T-helper 2 cell (primary cell): Measurements from ENCODE around the gene SNAPC2.
"Not testable (repeated sequence)": the region's sequence is repeated elsewhere in the genome, so short reads cannot be mapped to it uniquely, and the experiment has no call there.

Source experiments
- DNase-seq, 5 experiments: peaks; one replicate each; pipeline versions ENCODE4 v3.0.0 to v3.0.0-alpha.2; 2012 to 2022

The SNAPC2 gene

GRCh38 chr19:7888145-7888825 is 31.9 kb upstream of the SNAPC2 start, which contains the start of gene LRRC8E:
Gene LRRC8E, plus strand, starts transcription at chr19:7888510. Its CDS starts 7,094 bp downstream, at chr19:7895604.
- no peak for DNase-seq

GRCh38 chr19:7888826-7889217 is 31.3 kb upstream of the SNAPC2 start:
- DNase-seq: no peak

GRCh38 chr19:7893362-7894101 is 26.6 kb upstream of the SNAPC2 start:
- not testable (repeated sequence) for DNase-seq

GRCh38 chr19:7894612-7895309 is 25.4 kb upstream of the SNAPC2 start:
- DNase-seq: no peak

GRCh38 chr19:7895565-7895964 is 24.6 kb upstream of the SNAPC2 start:
- DNase-seq: no peak

GRCh38 chr19:7897292-7897691 is 22.8 kb upstream of the SNAPC2 start:
- DNase-seq: no peak

- no peak for DNase-seq
These were observed 21.2 kb upstream of the SNAPC2 start for GRCh38 chr19:7898967-7899366.

GRCh38 chr19:7899751-7900378 is 20.3 kb upstream of the SNAPC2 start:
- no peak for DNase-seq

GRCh38 chr19:7900401-7900870 is 19.7 kb upstream of the SNAPC2 start:
- DNase-seq: no peak

GRCh38 chr19:7900931-7901330 is 19.2 kb upstream of the SNAPC2 start:
- no peak for DNase-seq

GRCh38 chr19:7901337-7901736 is 18.8 kb upstream of the SNAPC2 start:
- no peak for DNase-seq

GRCh38 chr19:7902796-7903243 is 17.3 kb upstream of the SNAPC2 start:
- no peak for DNase-seq

- peak; percentile 99 to 100 (median 100) for DNase-seq
These were observed 16.7 kb upstream of the SNAPC2 start, which contains the start of gene MAP2K7 for GRCh38 chr19:7903244-7904073. Gene MAP2K7, plus strand, starts transcription at chr19:7903877. Its CDS starts 68 bp downstream, at chr19:7903945.

- DNase-seq: peak in 4 of 5 experiments; percentile 49 to 96 (median 72)
These were observed 15.8 kb upstream of the SNAPC2 start for GRCh38 chr19:7904074-7905020.

- no peak for DNase-seq
These were observed 14.9 kb upstream of the SNAPC2 start for GRCh38 chr19:7905268-7905667.

- no peak for DNase-seq
These were observed 14.3 kb upstream of the SNAPC2 start for GRCh38 chr19:7905859-7906258.

- no peak for DNase-seq
These were observed 13.0 kb upstream of the SNAPC2 start for GRCh38 chr19:7907122-7907521.

GRCh38 chr19:7907544-7907943 is 12.6 kb upstream of the SNAPC2 start:
- DNase-seq: no peak

GRCh38 chr19:7908078-7908699 is 11.9 kb upstream of the SNAPC2 start:
- no peak for DNase-seq
